ENCODE data around the gene LZTR1.

Gene LZTR1

GRCh38 chr22:20979243-20979809 is 2.8 kb upstream of the LZTR1 start:
- peak overlapping the region; percentile 47; the same call in 1 of the 2 replicates for H3K9ac ChIP-seq (ENCODE audit: low read depth, low read length)
- H3K4me1 ChIP-seq (ENCODE audit: insufficient read depth, low read length): peaks cover 5% of the 10 kb centered on the region; the same call in 1 of the 2 replicates
- H3K36me3 ChIP-seq (ENCODE audit: insufficient read depth, low read length): no peaks in the 10 kb centered on the region
- peaks cover 6% of the 10 kb centered on the region; the same call in 1 of the 2 replicates for H3K9me3 ChIP-seq (ENCODE audit: control insufficient read depth, insufficient read depth, low read length)

GRCh38 chr22:20979940-20980453 is 2.1 kb upstream of the LZTR1 start:
- Histone ChIP-seq H3K9me3 (ENCODE audit: control insufficient read depth, insufficient read depth, low read length) (peaks cover 6% of the 10 kb centered on the region; the same call in 1 of the 2 replicates), H3K4me1 (ENCODE audit: insufficient read depth, low read length) (peaks cover 5% of the 10 kb centered on the region; the same call in 1 of the 2 replicates), H3K36me3 (ENCODE audit: insufficient read depth, low read length) (no peaks in the 10 kb centered on the region), H3K9ac (ENCODE audit: low read depth, low read length) (peak overlapping the region; percentile 47; the same call in 1 of the 2 replicates)

GRCh38 chr22:20980523-20980922 is 1.6 kb upstream of the LZTR1 start:
- Histone ChIP-seq H3K9me3 (ENCODE audit: control insufficient read depth, insufficient read depth, low read length) (peaks cover 6% of the 10 kb centered on the region; the same call in 1 of the 2 replicates), H3K9ac (ENCODE audit: low read depth, low read length) (no peak overlapping the region), H3K4me1 (ENCODE audit: insufficient read depth, low read length) (peaks cover 5% of the 10 kb centered on the region; the same call in 1 of the 2 replicates), H3K36me3 (ENCODE audit: insufficient read depth, low read length) (no peaks in the 10 kb centered on the region)

- Histone ChIP-seq H3K9ac (ENCODE audit: low read depth, low read length) (peak overlapping the region; percentile 89), H3K4me1 (ENCODE audit: insufficient read depth, low read length) (peaks cover 5% of the 10 kb centered on the region; the same call in 1 of the 2 replicates), H3K9me3 (ENCODE audit: control insufficient read depth, insufficient read depth, low read length) (peaks cover 6% of the 10 kb centered on the region; the same call in 1 of the 2 replicates), H3K36me3 (ENCODE audit: insufficient read depth, low read length) (no peaks in the 10 kb centered on the region)
Measured at GRCh38 chr22:20980938-20981722, 967 bp upstream of the LZTR1 start.

- Histone ChIP-seq H3K9ac (ENCODE audit: low read depth, low read length) (peak overlapping the region; percentile 89), H3K36me3 (ENCODE audit: insufficient read depth, low read length) (no peaks in the 10 kb centered on the region), H3K9me3 (ENCODE audit: control insufficient read depth, insufficient read depth, low read length) (peaks cover 6% of the 10 kb centered on the region; the same call in 1 of the 2 replicates), H3K4me1 (ENCODE audit: insufficient read depth, low read length) (peaks cover 5% of the 10 kb centered on the region; the same call in 1 of the 2 replicates)
Measured at GRCh38 chr22:20982563-20982882, 426 bp downstream of the LZTR1 start.

- Histone ChIP-seq H3K36me3 (ENCODE audit: insufficient read depth, low read length) (no peaks in the 10 kb centered on the region), H3K9ac (ENCODE audit: low read depth, low read length) (peak overlapping the region; percentile 89; the same call in 1 of the 2 replicates), H3K4me1 (ENCODE audit: insufficient read depth, low read length) (peaks cover 5% of the 10 kb centered on the region; the same call in 1 of the 2 replicates), H3K9me3 (ENCODE audit: control insufficient read depth, insufficient read depth, low read length) (peaks cover 6% of the 10 kb centered on the region; the same call in 1 of the 2 replicates)
Measured at GRCh38 chr22:20983081-20983771, 1.1 kb downstream of the LZTR1 start.

GRCh38 chr22:20985720-20986119 is 3.6 kb downstream of the LZTR1 start:
- H3K9ac ChIP-seq (ENCODE audit: low read depth, low read length): no peak overlapping the region
- H3K36me3 ChIP-seq (ENCODE audit: insufficient read depth, low read length): no peaks in the 10 kb centered on the region
- H3K4me1 ChIP-seq (ENCODE audit: insufficient read depth, low read length): peaks cover 5% of the 10 kb centered on the region; the same call in 1 of the 2 replicates
- no peaks in the 10 kb centered on the region for H3K9me3 ChIP-seq (ENCODE audit: control insufficient read depth, insufficient read depth, low read length)

DNA sequence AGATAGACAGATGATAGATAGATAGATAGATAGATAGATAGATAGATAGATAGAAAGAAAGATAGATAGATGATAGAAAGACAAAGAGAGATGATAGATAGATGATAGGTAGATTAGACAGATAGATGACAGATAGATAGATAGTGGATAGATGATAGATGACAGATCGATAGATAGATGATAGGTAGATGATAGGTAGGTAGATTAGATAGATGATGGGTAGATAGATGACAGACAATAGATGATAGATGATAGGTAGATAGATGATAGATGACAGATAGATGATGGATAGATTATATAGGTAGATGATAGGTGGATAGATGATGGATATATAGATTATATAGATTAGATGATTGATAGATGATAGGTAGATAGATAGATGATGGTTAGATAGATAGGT is 4.3 kb downstream of the LZTR1 start:
- Histone ChIP-seq H3K36me3 (ENCODE audit: insufficient read depth, low read length) (no peaks in the 10 kb centered on the region), H3K9ac (ENCODE audit: low read depth, low read length) (no peak overlapping the region), H3K9me3 (ENCODE audit: control insufficient read depth, insufficient read depth, low read length) (no peaks in the 10 kb centered on the region), H3K4me1 (ENCODE audit: insufficient read depth, low read length) (peaks cover 2% of the 10 kb centered on the region; the same call in 1 of the 2 replicates)

- Histone ChIP-seq H3K9me3 (ENCODE audit: control insufficient read depth, insufficient read depth, low read length) (no peaks in the 10 kb centered on the region), H3K36me3 (ENCODE audit: insufficient read depth, low read length) (no peaks in the 10 kb centered on the region), H3K4me1 (ENCODE audit: insufficient read depth, low read length) (no peaks in the 10 kb centered on the region), H3K9ac (ENCODE audit: low read depth, low read length) (no peak overlapping the region)
Measured at GRCh38 chr22:20987375-20987774, 5.3 kb downstream of the LZTR1 start.

GRCh38 chr22:20988573-20989322 is 6.7 kb downstream of the LZTR1 start:
- no peaks in the 10 kb centered on the region for H3K36me3 ChIP-seq (ENCODE audit: insufficient read depth, low read length)

DNA sequence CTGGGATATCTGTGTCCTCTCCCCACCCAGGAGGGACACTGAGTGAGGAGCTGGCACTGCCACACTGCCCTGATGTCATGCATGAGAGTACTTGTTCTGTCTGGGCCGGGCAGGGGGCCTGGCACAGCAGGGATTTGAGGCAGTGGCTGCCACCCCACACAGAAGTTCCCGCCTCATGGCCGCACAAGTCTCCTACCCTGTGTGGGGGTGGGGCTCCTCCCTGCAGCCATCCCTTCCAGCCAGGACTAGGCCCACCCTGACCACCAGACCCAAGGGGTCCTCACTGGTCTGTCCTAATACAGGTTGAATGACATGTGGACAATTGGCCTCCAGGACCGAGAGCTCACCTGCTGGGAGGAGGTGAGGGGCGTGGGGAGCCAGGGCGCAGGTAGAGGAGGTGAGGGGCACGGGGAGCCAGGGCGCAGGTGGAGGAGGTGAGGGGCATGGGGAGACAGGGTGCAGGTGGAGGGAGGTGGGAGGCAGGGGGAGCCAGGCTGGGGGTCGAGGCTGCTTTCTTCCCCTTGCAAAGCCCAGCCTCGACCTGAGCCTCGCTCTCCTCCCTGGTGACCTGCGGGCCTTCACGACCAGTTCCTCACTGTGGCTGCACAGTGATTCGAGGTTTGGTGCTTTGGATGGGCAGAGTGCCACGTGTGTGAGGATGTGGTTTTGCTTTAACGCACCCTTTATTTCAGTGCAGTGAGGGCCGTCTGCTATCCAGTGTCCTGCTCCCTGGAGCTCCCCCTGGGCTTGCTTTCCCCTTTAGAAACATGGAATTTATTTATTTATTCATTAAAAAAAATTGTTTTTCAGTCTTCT is 7.4 kb downstream of the LZTR1 start:
- no peaks in the 10 kb centered on the region for H3K4me1 ChIP-seq (ENCODE audit: insufficient read depth, low read length)
- H3K9me3 ChIP-seq (ENCODE audit: control insufficient read depth, insufficient read depth, low read length): no peaks in the 10 kb centered on the region
- H3K9ac ChIP-seq (ENCODE audit: low read depth, low read length): no peak overlapping the region
- H3K36me3 ChIP-seq (ENCODE audit: insufficient read depth, low read length): no peaks in the 10 kb centered on the region

More at GRCh38 chr22:20988573-20989322, 6.7 kb downstream of the LZTR1 start:
- H3K4me1 ChIP-seq (ENCODE audit: insufficient read depth, low read length): no peaks in the 10 kb centered on the region
- H3K9ac ChIP-seq (ENCODE audit: low read depth, low read length): no peak overlapping the region
- H3K9me3 ChIP-seq (ENCODE audit: control insufficient read depth, insufficient read depth, low read length): no peaks in the 10 kb centered on the region

DNA sequence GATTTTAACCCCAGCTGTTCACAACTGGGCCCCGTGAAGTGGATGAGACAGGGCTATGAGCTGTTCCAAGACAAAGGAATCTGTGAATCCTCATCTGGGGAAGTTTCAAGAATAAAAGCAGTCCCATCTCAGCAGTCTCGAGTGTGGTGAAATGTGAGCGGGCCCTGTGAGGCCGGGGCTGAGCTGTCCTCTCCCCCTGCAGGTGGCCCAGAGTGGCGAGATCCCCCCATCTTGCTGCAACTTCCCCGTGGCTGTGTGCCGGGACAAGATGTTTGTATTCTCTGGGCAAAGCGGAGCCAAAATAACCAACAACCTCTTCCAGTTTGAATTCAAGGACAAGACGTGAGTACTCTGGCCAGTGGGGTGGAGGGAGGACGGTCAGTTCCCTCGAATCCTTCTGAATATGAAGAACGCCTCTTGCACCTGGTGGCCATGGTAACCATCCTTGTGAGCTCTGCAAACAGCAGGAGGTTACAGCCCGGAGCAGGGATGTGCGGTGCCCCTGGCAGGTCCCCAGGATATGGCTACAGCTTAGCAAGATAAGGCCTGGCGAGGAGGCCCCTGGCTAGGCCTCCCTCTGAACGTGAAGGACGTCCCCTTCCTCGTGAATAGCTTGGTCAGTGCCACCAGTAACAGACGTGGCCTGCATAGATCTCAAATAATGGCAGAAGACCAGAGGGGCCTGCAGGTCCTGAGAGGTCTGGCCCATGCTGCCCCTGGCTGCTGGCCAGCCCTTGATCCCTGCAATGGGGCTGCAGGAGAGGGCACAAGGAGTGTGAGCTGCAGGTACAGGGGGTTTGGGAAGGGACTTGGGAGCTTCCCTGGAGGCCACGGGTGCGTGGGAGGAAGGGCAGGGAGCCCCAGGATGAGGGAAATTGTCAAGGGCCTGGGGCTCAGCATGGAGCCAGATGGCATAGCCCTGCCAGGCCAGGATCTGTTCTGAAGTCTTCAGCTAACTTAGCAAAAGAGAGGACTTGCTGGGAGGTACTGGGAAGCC is 8.4 kb downstream of the LZTR1 start:
- no peaks in the 10 kb centered on the region for H3K9me3 ChIP-seq (ENCODE audit: control insufficient read depth, insufficient read depth, low read length)
- H3K36me3 ChIP-seq (ENCODE audit: insufficient read depth, low read length): no peaks in the 10 kb centered on the region
- H3K4me1 ChIP-seq (ENCODE audit: insufficient read depth, low read length): no peaks in the 10 kb centered on the region
- H3K9ac ChIP-seq (ENCODE audit: low read depth, low read length): no peak overlapping the region

Measured in ES-I3 (cell line).